H1 (cell line): ENCODE measurements around the gene ANKFY1. TPM values are rescaled to one million over a fixed set of nuclear protein-coding genes. Genes with fewer than 3 reads are reported as not detected.
A peak's percentile ranks its signal among the peaks of the same experiment; 100 is the strongest.

Experiments
- CTCF ChIA-PET: fragments of 300-600 bp; sonication (Branson Sonifier 250); formaldehyde crosslinking; loops from one replicate; lab custom pipeline; 2021; ENCODE audit not compliant: partially characterized antibody; lab: Charles Lee
- POLR2A ChIA-PET: fragments of 300-600 bp; sonication (Branson Sonifier 250); formaldehyde crosslinking; loops from one replicate; lab custom pipeline; 2021; ENCODE audit warnings: inconsistent platforms; ENCODE audit not compliant: partially characterized antibody; lab: Charles Lee
- DNase-seq, 2 experiments: peaks; one replicate each; pipeline versions ENCODE4 v3.0.0 to v3.0.0-alpha.2; 2010 to 2022; ENCODE audit warnings: low spot score in 2 of 2, low read depth in 1 of 2, mixed read lengths in 1 of 2
- FAIRE-seq: peaks from 2 replicates; lab custom pipeline; 2011; peaks lifted over from hg19 to GRCh38; lab: Jason Lieb, UNC
- H2AFZ ChIP-seq: 2 replicates; pipeline ENCODE4 v1.8.1; 2012; ENCODE audit warnings: low read length, inconsistent platforms
- H2AK5ac ChIP-seq: 2 replicates; pipeline ENCODE4 v1.6.1; 2013; ENCODE audit warnings: low read depth, low read length
- H2BK120ac ChIP-seq: replicated peaks from 2 replicates; pipeline ENCODE3; 2013; ENCODE audit warnings: low read depth, low read length, inconsistent platforms
- H2BK12ac ChIP-seq: 2 replicates; pipeline ENCODE4 v1.6.1; 2013; ENCODE audit warnings: low read depth, low read length
- H2BK15ac ChIP-seq: 2 replicates; pipeline ENCODE4 v1.6.1; 2013; ENCODE audit warnings: low read length
- H2BK20ac ChIP-seq: 2 replicates; pipeline ENCODE4 v1.6.1; 2013; ENCODE audit warnings: low read length
- H2BK5ac ChIP-seq: 2 replicates; pipeline ENCODE4 v1.6.1; 2013; ENCODE audit warnings: low read depth, low read length
- H3K14ac ChIP-seq: 2 replicates; pipeline ENCODE4 v1.6.1; 2013; ENCODE audit warnings: inconsistent platforms; ENCODE audit not compliant: insufficient read length
- H3K18ac ChIP-seq: 2 replicates; pipeline ENCODE4 v1.6.1; 2013; ENCODE audit warnings: low read length; ENCODE audit errors: extremely low read depth
- H3K23ac ChIP-seq: 2 replicates; pipeline ENCODE4 v1.6.1; 2013; ENCODE audit warnings: inconsistent platforms; ENCODE audit not compliant: insufficient read length
- H3K23me2 ChIP-seq: 2 replicates; pipeline ENCODE4 v1.6.1; 2013; ENCODE audit warnings: low read depth, low read length
- H3K27ac ChIP-seq: 2 replicates; pipeline ENCODE4 v1.6.1; 2011; ENCODE audit warnings: low read depth, low read length, inconsistent platforms
- H3K27me3 ChIP-seq, 4 experiments: replicated peaks in 1 of 4; 1 replicate in 1 of 4; 2 replicates in 3 of 4; pipeline versions ENCODE4 v1.6.1 to v1.8.1; 2011 to 2013; ENCODE audit warnings: low read length in 3 of 4, mild to moderate bottlenecking in 3 of 4, inconsistent platforms in 2 of 4, mixed read lengths in 2 of 4, moderate library complexity in 1 of 4; ENCODE audit not compliant: control insufficient read depth in 3 of 4, insufficient read depth in 3 of 4; ENCODE audit errors: extremely low read depth in 1 of 4
- H3K36me3 ChIP-seq, 4 experiments: 2 replicates each; pipeline versions ENCODE4 v1.6.1 to v1.8.1; 2011 to 2013; ENCODE audit warnings: mild to moderate bottlenecking in 4 of 4, low read length in 3 of 4, moderate library complexity in 2 of 4, control low read depth in 1 of 4, inconsistent platforms in 1 of 4; ENCODE audit not compliant: insufficient read depth in 4 of 4, control insufficient read depth in 2 of 4
- H3K4ac ChIP-seq: replicated peaks from 2 replicates; pipeline ENCODE3; 2013; ENCODE audit warnings: low read length, low read depth, mixed read lengths, inconsistent platforms; ENCODE audit not compliant: insufficient read length
- H3K4me1 ChIP-seq, 4 experiments: replicated peaks in 1 of 4; 1 replicate in 1 of 4; 2 replicates in 3 of 4; pipeline versions ENCODE4 v1.6.1 to v1.8.1; 2011 to 2013; ENCODE audit warnings: low read length in 3 of 4, inconsistent platforms in 2 of 4, mixed read lengths in 1 of 4; ENCODE audit not compliant: insufficient read depth in 4 of 4, control insufficient read depth in 3 of 4
- H3K4me2 ChIP-seq, 2 experiments: 2 replicates each; pipeline versions ENCODE4 v1.6.1 to v1.8.1; 2011 to 2013; ENCODE audit warnings: low read depth in 2 of 2, low read length in 2 of 2, control low read depth in 1 of 2, inconsistent platforms in 1 of 2, mild to moderate bottlenecking in 1 of 2; ENCODE audit not compliant: insufficient read depth in 1 of 2
- H3K4me3 ChIP-seq, 4 experiments: fragments of 200-600, 300-600 bp in 1 of 4; sonication (generic), shearing (Covaris generic), sonication (Bioruptor Twin) in 1 of 4; 2 replicates each; pipeline versions ENCODE4 v1.5.1 to v1.8.1; 2011 to 2016; ENCODE audit warnings: low read length in 4 of 4, low read depth in 3 of 4, control low read depth in 2 of 4, inconsistent platforms in 2 of 4, mild to moderate bottlenecking in 2 of 4, mixed read lengths in 1 of 4, moderate library complexity in 1 of 4; ENCODE audit not compliant: insufficient read depth in 2 of 4; ENCODE audit errors: extremely low read depth in 1 of 4
- H3K56ac ChIP-seq: replicated peaks from 2 replicates; pipeline ENCODE3; 2013; ENCODE audit warnings: low read depth, mild to moderate bottlenecking, mixed read lengths, low read length, inconsistent platforms; ENCODE audit not compliant: insufficient read length
- H3K79me1 ChIP-seq: 2 replicates; pipeline ENCODE4 v1.6.1; 2013; ENCODE audit warnings: low read depth, low read length, control low read depth
- H3K79me2 ChIP-seq, 2 experiments: 2 replicates each; pipeline versions ENCODE4 v1.6.1 to v1.8.1; 2012 to 2013; ENCODE audit warnings: low read length in 2 of 2, mild to moderate bottlenecking in 2 of 2, inconsistent platforms in 1 of 2; ENCODE audit not compliant: insufficient read depth in 2 of 2, control insufficient read depth in 1 of 2
- H3K9ac ChIP-seq, 4 experiments: replicated peaks in 1 of 4; 1 replicate in 1 of 4; 2 replicates in 3 of 4; pipeline versions ENCODE4 v1.6.1 to v1.8.1; 2011 to 2013; ENCODE audit warnings: low read depth in 3 of 4, low read length in 3 of 4, control low read depth in 2 of 4, mild to moderate bottlenecking in 2 of 4, moderate library complexity in 2 of 4, inconsistent platforms in 1 of 4; ENCODE audit errors: extremely low read depth in 1 of 4
- H3K9me3 ChIP-seq, 2 experiments: 2 replicates each; pipeline versions ENCODE4 v1.6.1 to v1.8.1; 2012 to 2013; ENCODE audit warnings: mild to moderate bottlenecking in 2 of 2, moderate library complexity in 2 of 2, control low read depth in 1 of 2, inconsistent platforms in 1 of 2, low read depth in 1 of 2, low read length in 1 of 2, mixed read lengths in 1 of 2; ENCODE audit not compliant: insufficient read depth in 2 of 2
- H4K20me1 ChIP-seq, 2 experiments: replicated peaks in 1 of 2; 2 replicates each; pipeline versions ENCODE3 to v1.8.1; 2011 to 2013; ENCODE audit warnings: inconsistent platforms in 2 of 2, low read length in 2 of 2, mild to moderate bottlenecking in 1 of 2; ENCODE audit not compliant: insufficient read depth in 2 of 2, control insufficient read depth in 1 of 2
- H4K5ac ChIP-seq: 2 replicates; pipeline ENCODE4 v1.6.1; 2013; ENCODE audit warnings: low read length, low read depth, mixed read lengths, inconsistent platforms; ENCODE audit not compliant: insufficient read length
- H4K8ac ChIP-seq: 2 replicates; pipeline ENCODE4 v1.8.0; 2013; ENCODE audit warnings: mild to moderate bottlenecking, moderate library complexity, low read length, inconsistent platforms; ENCODE audit not compliant: insufficient read depth; ENCODE audit errors: extremely low read depth
- H4K91ac ChIP-seq: replicated peaks from 2 replicates; pipeline ENCODE3; 2013; ENCODE audit warnings: low read length, mixed read lengths, inconsistent platforms; ENCODE audit not compliant: insufficient read length
- WGBS, 2 experiments: shearing (Covaris generic) in 1 of 2; methylation state at CpG; one replicate each; pipeline versions ENCODE4 v1.1.6 to v1.1.7; 2013 to 2015; ENCODE audit warnings: low lambda C conversion rate in 2 of 2, mixed read lengths in 2 of 2, inconsistent platforms in 1 of 2, low coverage in 1 of 2, missing lambda C conversion rate in 1 of 2; ENCODE audit not compliant: insufficient replicate concordance in 2 of 2, insufficient coverage in 1 of 2, insufficient read length in 1 of 2; ENCODE audit errors: extremely low coverage in 1 of 2, missing lambda C conversion rate in 1 of 2; 5-methylcytosine and 5-hydroxymethylcytosine counted together
- polyA plus RNA-seq, 7 experiments: library from polyadenylated mRNA; depleted of rRNA in 3 of 7; stranded (reverse) in 5 of 7; unstranded in 2 of 7; fragments of >200 nt in 5 of 7; fragments of 200-250 nt in 2 of 7; gene quantifications; 1 replicate in 5 of 7; 2 replicates in 1 of 7; 4 replicates in 1 of 7; pipeline versions ENCODE4 v1.2.1 to v1.2.3, GENCODE V29; 2011 to 2013; ENCODE audit warnings: missing spikeins in 2 of 7, mixed read lengths in 2 of 7
- total RNA-seq: library from RNA; stranded (reverse); fragmentation: NEBNext Ultra II Directional; extraction: Animal tissue kit (Norgen Biotek cat#: 25700); gene quantifications from 2 replicates; pipeline ENCODE4 v1.2.1, GENCODE V29; 2021

ANKFY1 gene
- total and polyA plus RNA-seq, 2 of the 8 experiments (the other 6 are each of a cell fraction or from before 2014, with no cell fraction given), result 28.3 to 45.3 TPM

GRCh38 chr17:4219241-4219640 is 44.5 kb downstream of the ANKFY1 start:
- no peaks in the 10 kb centered on the region for H3K9me3 ChIP-seq
- H4K5ac ChIP-seq, result no peak overlapping the region
- H3K9ac ChIP-seq, result no peak overlapping the region
- H4K20me1 ChIP-seq, result no peaks in the 10 kb centered on the region
- no peak overlapping the region for H2BK15ac ChIP-seq
- no peaks in the 10 kb centered on the region for H3K4me1 ChIP-seq
- no peak overlapping the region for H3K4me2 ChIP-seq
- no peak overlapping the region for H2BK12ac ChIP-seq
- no peak overlapping the region for H2BK120ac ChIP-seq
- no peaks in the 10 kb centered on the region for H3K79me2 ChIP-seq
- no peak overlapping the region for H2BK20ac ChIP-seq
- no peaks in the 10 kb centered on the region; the same call in 1 of the 2 replicates for H3K79me1 ChIP-seq
- H3K14ac ChIP-seq, result no peak overlapping the region
- H2AK5ac ChIP-seq, result no peak overlapping the region
- no peaks in the 10 kb centered on the region for H3K23me2 ChIP-seq
- FAIRE-seq (no peak), DNase-seq (no peak)
- H3K23ac ChIP-seq, result no peak overlapping the region
- no peak overlapping the region for H3K56ac ChIP-seq
- H3K4me3 ChIP-seq, result no peak overlapping the region
- ChIA-PET POLR2A (no interaction called here), CTCF (interaction anchor here (1.1 to 1.9 kb wide), 4 partner anchors 13 to 195 kb away, joined by 3 to 5 read pairs (median 4); no protein-coding TSS in a partner anchor)
- 0 out of 2 replicates have a peak overlapping the region, but pooled peaks have one; percentile 35 for H3K27ac ChIP-seq
- no peak overlapping the region for H2BK5ac ChIP-seq
- H4K91ac ChIP-seq, result no peak overlapping the region
- no peak overlapping the region for H3K18ac ChIP-seq
- H3K27me3 ChIP-seq, result no peaks in the 10 kb centered on the region
- H2AFZ ChIP-seq, result no peak overlapping the region
- H3K36me3 ChIP-seq, result peaks cover 0 to 11% (median 6%) of the 10 kb centered on the region in 4 experiments; a peak in 5 of 8 replicates
- WGBS, 2 experiments, result 97% methylated on average over 3 of the region's 3 CpGs; no CpG with 5 or more reads in 1 of the 2 experiments
- H4K8ac ChIP-seq, result no peak overlapping the region
- H3K4ac ChIP-seq, result no peak overlapping the region
